Natural killer cell (primary cell): ENCODE measurements around the gene NUBP2. TPM values are rescaled to one million over a fixed set of nuclear protein-coding genes. Genes with fewer than 3 reads are reported as not detected.
A peak's percentile ranks its signal among the peaks of the same experiment; 100 is the strongest.

ENCODE experiments used
- ATAC-seq, 3 donors: fragments of 150-1000 bp in 2 of 3; fragments of 200-7000 bp in 1 of 3; cut with Tn5 transposase; 1 replicate in 1 of 3; 2 replicates in 2 of 3; pipeline ENCODE4 v1.10.0; 2021; ENCODE audit warnings: mild to moderate bottlenecking in 2 of 3, moderate library complexity in 2 of 3
- DNase-seq, 2 donors: peaks; one replicate each; pipeline versions ENCODE4 v3.0.0 to v3.0.0-alpha.2; 2013 to 2021; ENCODE audit warnings: mixed read lengths in 1 of 2
- H3K27ac ChIP-seq: one replicate; pipeline ENCODE4 v1.5.1; 2013; ENCODE audit warnings: mild to moderate bottlenecking, low read length
- H3K27me3 ChIP-seq: one replicate; pipeline ENCODE4 v1.6.1; 2013; ENCODE audit warnings: low read length; ENCODE audit not compliant: control insufficient read depth, insufficient read depth
- H3K36me3 ChIP-seq: one replicate; pipeline ENCODE4 v1.6.1; 2013; ENCODE audit warnings: low read length; ENCODE audit not compliant: control insufficient read depth, insufficient read depth
- H3K4me1 ChIP-seq: one replicate; pipeline ENCODE4 v1.6.1; 2013; ENCODE audit warnings: low read length; ENCODE audit not compliant: control insufficient read depth, insufficient read depth
- H3K4me3 ChIP-seq: one replicate; pipeline ENCODE4 v1.5.1; 2013; ENCODE audit warnings: low read length
- H3K9me3 ChIP-seq: one replicate; pipeline ENCODE4 v1.6.1; 2013; ENCODE audit warnings: low read length; ENCODE audit not compliant: control insufficient read depth, insufficient read depth
- H3K27ac Mint-ChIP-seq, 2 donors: one replicate each; pipeline ENCODE4 v1.8.0; 2022; ENCODE audit warnings: mild to moderate bottlenecking in 2 of 2, mixed read lengths in 2 of 2, moderate library complexity in 1 of 2
- H3K27me3 Mint-ChIP-seq, 2 donors: one replicate each; pipeline ENCODE4 v1.8.0; 2022; ENCODE audit warnings: low read depth in 2 of 2, mixed read lengths in 2 of 2
- H3K36me3 Mint-ChIP-seq: one replicate; pipeline ENCODE4 v1.8.0; 2022; ENCODE audit warnings: mixed read lengths
- H3K4me1 Mint-ChIP-seq, 2 donors: one replicate each; pipeline ENCODE4 v1.8.0; 2022; ENCODE audit warnings: mixed read lengths in 2 of 2
- H3K4me3 Mint-ChIP-seq: one replicate; pipeline ENCODE4 v1.8.0; 2022; ENCODE audit warnings: mild to moderate bottlenecking, moderate library complexity, mixed read lengths
- H3K9me3 Mint-ChIP-seq, 2 donors: one replicate each; pipeline ENCODE4 v1.8.0; 2022; ENCODE audit warnings: mixed read lengths in 2 of 2
- CTCF ChIP-seq: fragments of 200-600 bp; IDR thresholded peaks from one replicate; pipeline ENCODE4 v1.8.0; 2022; ENCODE audit warnings: antibody characterized with exemption
- WGBS: methylation state at CpG from one replicate; pipeline ENCODE4 v1.1.7; 2013; ENCODE audit warnings: missing lambda C conversion rate; ENCODE audit not compliant: insufficient coverage; 5-methylcytosine and 5-hydroxymethylcytosine counted together
- intact Hi-C: fragments of 100-400 bp; cut with micrococcal nuclease; formaldehyde crosslinking; loops from one replicate; pipeline ENCODE4 v1.14.2; 2022
- total RNA-seq, 4 donors: library from RNA; stranded (reverse); fragments of 120-200 nt in 1 of 4; gene quantifications; one replicate each; pipeline versions ENCODE4 v1.2.3 to v1.2.4, GENCODE V29; 2013 to 2022

NUBP2 gene
- total RNA-seq, 3 donors from 2014 or later (not counting 1 experiment from before 2014, with no cell fraction given): 39.5 to 51.9 (median 49.4) TPM

GRCh38 chr16:1781758-1782407, 877 bp upstream of the NUBP2 start:
- Histone ChIP-seq H3K9me3 (no peaks in the 10 kb centered on the region), H3K36me3 (peaks cover 18% of the 10 kb centered on the region), H3K27ac (peak overlapping the region; percentile 19), H3K27me3 (no peaks in the 10 kb centered on the region), H3K4me1 (peaks cover 49% of the 10 kb centered on the region), H3K4me3 (peak overlapping the region; percentile 51)
- H3K27me3 Mint-ChIP-seq: no peaks in the 10 kb centered on the region
- DNase-seq (peak; percentile 38 to 65), ATAC-seq (peak in 2 of 3 donors; percentile 0)
- peak overlapping the region; percentile 88 to 92 for H3K27ac Mint-ChIP-seq
- intact Hi-C loops: loop anchor here (1.0 to 2.0 kb wide), 2 partner anchors 9 to 45 kb away; partner anchors contain the start of genes FAHD1, HAGH and MRPS34
- H3K36me3 Mint-ChIP-seq: no peaks in the 10 kb centered on the region
- TF ChIP-seq CTCF: peak; percentile 38
- WGBS: under 1% methylated on average over 70 of the region's 70 CpGs
- peaks cover 10 to 22% of the 10 kb centered on the region in 2 donors for H3K4me1 Mint-ChIP-seq
- peak overlapping the region; percentile 89 for H3K4me3 Mint-ChIP-seq
- H3K9me3 Mint-ChIP-seq: no peaks in the 10 kb centered on the region

GRCh38 chr16:1784977-1785845, 2.5 kb downstream of the NUBP2 start:
- WGBS: 96% methylated on average over 26 of the region's 26 CpGs
- Mint-ChIP-seq H3K9me3 (no peaks in the 10 kb centered on the region), H3K27ac (peak overlapping the region in 1 of 2 donors; percentile 40)

DNA sequence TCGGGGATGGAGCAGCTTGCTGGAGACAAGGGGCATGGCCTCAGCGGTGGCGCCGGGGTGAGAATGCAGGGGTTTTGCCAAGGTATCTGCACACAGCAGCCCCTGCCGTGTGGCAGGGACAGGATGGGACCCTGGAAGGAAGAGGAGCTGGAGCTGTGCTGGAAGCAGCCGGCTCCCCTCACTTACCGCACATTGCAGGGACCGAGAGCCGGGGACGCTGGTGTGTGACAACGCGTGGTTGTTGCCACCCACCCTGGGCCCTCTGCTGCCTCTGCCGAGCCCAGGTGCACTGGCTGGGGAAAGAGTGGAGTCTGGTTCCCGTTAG, 3.0 kb downstream of the NUBP2 start:
- intact Hi-C loops: no loop called here
- H3K27me3 Mint-ChIP-seq: no peaks in the 10 kb centered on the region
- no peak overlapping the region for H3K4me3 Mint-ChIP-seq

More at GRCh38 chr16:1784977-1785845, 2.5 kb downstream of the NUBP2 start:
- Mint-ChIP-seq H3K4me1 (peaks cover 16 to 28% of the 10 kb centered on the region in 2 donors), H3K27me3 (no peaks in the 10 kb centered on the region), H3K4me3 (peak overlapping the region; percentile 40), H3K36me3 (no peaks in the 10 kb centered on the region)
- no peak overlapping the region for H3K4me3 ChIP-seq
- peaks cover 22% of the 10 kb centered on the region for H3K36me3 ChIP-seq
- no peak overlapping the region for H3K27ac ChIP-seq
- no peaks in the 10 kb centered on the region for H3K27me3 ChIP-seq
- no peak for ATAC-seq
- intact Hi-C loops: no loop called here
- no peaks in the 10 kb centered on the region for H3K9me3 ChIP-seq
- no peak for TF ChIP-seq CTCF
- peaks cover 37% of the 10 kb centered on the region for H3K4me1 ChIP-seq
- DNase-seq: no peak

More for the DNA sequence above, 3.0 kb downstream of the NUBP2 start:
- Mint-ChIP-seq H3K4me1 (peaks cover 16 to 28% of the 10 kb centered on the region in 2 donors), H3K9me3 (no peaks in the 10 kb centered on the region), H3K27ac (peak overlapping the region in 1 of 2 donors; percentile 40), H3K36me3 (no peaks in the 10 kb centered on the region)
- H3K9me3 ChIP-seq: no peaks in the 10 kb centered on the region
- H3K4me1 ChIP-seq: peaks cover 33% of the 10 kb centered on the region
- H3K4me3 ChIP-seq: no peak overlapping the region
- 96% methylated on average over 14 of the region's 14 CpGs for whole genome bisulfite sequencing
- H3K27me3 ChIP-seq: no peaks in the 10 kb centered on the region
- DNase-seq (peak in 1 of 2 donors; percentile 13), ATAC-seq (no peak)
- TF ChIP-seq CTCF: no peak
- no peak overlapping the region for H3K27ac ChIP-seq
- peaks cover 21% of the 10 kb centered on the region for H3K36me3 ChIP-seq
